MM.1S (cell line): ENCODE data around the gene CLDN34.

ENCODE experiments used
- DNase-seq: peaks from one replicate; pipeline ENCODE4 v3.0.0-alpha.2; 2015
- H2AFZ ChIP-seq: fragments of 300-600 bp; sonication (generic); 2 replicates; pipeline ENCODE4 v1.6.0; 2016; ENCODE audit warnings: antibody characterized with exemption, low read length
- H3F3A ChIP-seq: fragments of 300-600 bp; sonication (generic); 2 replicates; pipeline ENCODE4 v1.6.1; 2016; ENCODE audit warnings: mild to moderate bottlenecking, antibody characterized with exemption, low read length, moderate library complexity, mixed read lengths; ENCODE audit not compliant: insufficient read depth
- H3K27ac ChIP-seq: fragments of 300-600 bp; sonication (generic); 2 replicates; pipeline ENCODE4 v1.5.1; 2016; ENCODE audit warnings: mild to moderate bottlenecking, low read length
- H3K27me3 ChIP-seq: fragments of 300-600 bp; sonication (generic); replicated peaks from 2 replicates; pipeline ENCODE4 v1.6.0; 2016; ENCODE audit warnings: low read length; ENCODE audit not compliant: insufficient read depth
- H3K36me3 ChIP-seq: fragments of 300-600 bp; sonication (generic); replicated peaks from 2 replicates; pipeline ENCODE4 v1.6.1; 2016; ENCODE audit warnings: mild to moderate bottlenecking, low read length, mixed read lengths; ENCODE audit not compliant: insufficient read depth
- H3K4me1 ChIP-seq: fragments of 300-600 bp; sonication (generic); 2 replicates; pipeline ENCODE4 v1.6.1; 2016; ENCODE audit warnings: low read length, mixed read lengths
- H3K4me2 ChIP-seq: fragments of 300-600 bp; sonication (generic); 2 replicates; pipeline ENCODE4 v1.6.0; 2016; ENCODE audit warnings: low read depth, low read length
- H3K4me3 ChIP-seq: fragments of 300-600 bp; sonication (generic); 2 replicates; pipeline ENCODE4 v1.5.1; 2016; ENCODE audit warnings: low read length, mixed read lengths
- H3K79me2 ChIP-seq: fragments of 300-600 bp; sonication (generic); 2 replicates; pipeline ENCODE4 v1.6.1; 2016; ENCODE audit warnings: mixed run types, low read length, mixed read lengths
- H3K9ac ChIP-seq: fragments of 300-600 bp; sonication (generic); 2 replicates; pipeline ENCODE4 v1.6.1; 2016; ENCODE audit warnings: low read length, mixed read lengths
- H3K9me2 ChIP-seq: fragments of 300-600 bp; sonication (generic); replicated peaks from 2 replicates; pipeline ENCODE4 v1.6.1; 2016; ENCODE audit warnings: mild to moderate bottlenecking, low read length, mixed read lengths; ENCODE audit not compliant: insufficient read depth
- H3K9me3 ChIP-seq: fragments of 300-600 bp; sonication (generic); replicated peaks from 2 replicates; pipeline ENCODE4 v1.6.1; 2016; ENCODE audit warnings: mild to moderate bottlenecking, low read length, mixed read lengths; ENCODE audit not compliant: insufficient read depth
- H4K20me1 ChIP-seq: fragments of 300-600 bp; sonication (generic); 2 replicates; pipeline ENCODE4 v1.6.1; 2016; ENCODE audit warnings: mild to moderate bottlenecking, low read length, moderate library complexity, mixed read lengths; ENCODE audit not compliant: insufficient read depth
- EZH2 ChIP-seq: fragments of 300-600 bp; sonication (generic); optimal IDR thresholded peaks from 2 replicates; pipeline ENCODE3; 2017; ENCODE audit warnings: low read depth, mild to moderate bottlenecking, antibody characterized with exemption, low read length, mixed read lengths
- EZH2phosphoT487 ChIP-seq: fragments of 300-600 bp; sonication (generic); IDR thresholded peaks from 2 replicates; pipeline ENCODE4 v1.6.1; 2018; ENCODE audit warnings: antibody characterized with exemption, low read length
- TF ChIP-seq, protein P1 (sequence below): fragments of 300-600 bp; sonication (generic); IDR thresholded peaks from 2 replicates; pipeline ENCODE4 v1.5.1; 2016; ENCODE audit warnings: antibody characterized with exemption, low read length, mixed read lengths

CLDN34 gene

DNA sequence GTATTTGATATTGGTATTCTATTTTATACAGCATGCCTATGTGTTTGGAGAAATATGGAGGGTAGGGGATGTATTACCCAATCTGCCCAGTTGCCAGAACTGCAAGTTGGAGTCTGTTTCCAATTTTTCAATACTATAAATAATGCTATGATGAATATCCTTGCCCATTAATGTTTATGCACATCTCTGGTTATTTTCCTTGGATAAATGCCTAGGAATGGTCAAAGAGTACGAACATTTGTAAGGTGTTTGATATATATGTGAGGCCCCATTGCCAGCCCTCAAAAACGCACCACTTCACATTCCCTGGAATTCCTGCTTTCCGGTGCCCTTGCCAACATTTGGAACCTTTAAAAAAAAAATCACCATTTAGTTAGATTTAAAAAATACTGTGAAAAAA is 34.3 kb downstream of the CLDN34 start:
- H3K4me1 ChIP-seq: peaks cover 21% of the 10 kb centered on the region
- no peaks in the 10 kb centered on the region for H3K27me3 ChIP-seq
- H3K27ac ChIP-seq: no peak overlapping the region
- no peak for DNase-seq
- H3K9me2 ChIP-seq: no peaks in the 10 kb centered on the region
- no peaks in the 10 kb centered on the region for H3K79me2 ChIP-seq
- TF ChIP-seq EZH2phosphoT487 (no peak), EZH2 (no peak)
- TF ChIP-seq, protein P1, sequence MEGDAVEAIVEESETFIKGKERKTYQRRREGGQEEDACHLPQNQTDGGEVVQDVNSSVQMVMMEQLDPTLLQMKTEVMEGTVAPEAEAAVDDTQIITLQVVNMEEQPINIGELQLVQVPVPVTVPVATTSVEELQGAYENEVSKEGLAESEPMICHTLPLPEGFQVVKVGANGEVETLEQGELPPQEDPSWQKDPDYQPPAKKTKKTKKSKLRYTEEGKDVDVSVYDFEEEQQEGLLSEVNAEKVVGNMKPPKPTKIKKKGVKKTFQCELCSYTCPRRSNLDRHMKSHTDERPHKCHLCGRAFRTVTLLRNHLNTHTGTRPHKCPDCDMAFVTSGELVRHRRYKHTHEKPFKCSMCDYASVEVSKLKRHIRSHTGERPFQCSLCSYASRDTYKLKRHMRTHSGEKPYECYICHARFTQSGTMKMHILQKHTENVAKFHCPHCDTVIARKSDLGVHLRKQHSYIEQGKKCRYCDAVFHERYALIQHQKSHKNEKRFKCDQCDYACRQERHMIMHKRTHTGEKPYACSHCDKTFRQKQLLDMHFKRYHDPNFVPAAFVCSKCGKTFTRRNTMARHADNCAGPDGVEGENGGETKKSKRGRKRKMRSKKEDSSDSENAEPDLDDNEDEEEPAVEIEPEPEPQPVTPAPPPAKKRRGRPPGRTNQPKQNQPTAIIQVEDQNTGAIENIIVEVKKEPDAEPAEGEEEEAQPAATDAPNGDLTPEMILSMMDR: no peak
- H4K20me1 ChIP-seq: no peaks in the 10 kb centered on the region
- no peak overlapping the region for H3K9ac ChIP-seq
- no peak overlapping the region for H3K4me2 ChIP-seq
- H3K36me3 ChIP-seq: no peaks in the 10 kb centered on the region
- H3K4me3 ChIP-seq: no peak overlapping the region
- no peaks in the 10 kb centered on the region; the same call in 1 of the 2 replicates for H3F3A ChIP-seq
- H2AFZ ChIP-seq: no peak overlapping the region
- no peaks in the 10 kb centered on the region for H3K9me3 ChIP-seq

DNA sequence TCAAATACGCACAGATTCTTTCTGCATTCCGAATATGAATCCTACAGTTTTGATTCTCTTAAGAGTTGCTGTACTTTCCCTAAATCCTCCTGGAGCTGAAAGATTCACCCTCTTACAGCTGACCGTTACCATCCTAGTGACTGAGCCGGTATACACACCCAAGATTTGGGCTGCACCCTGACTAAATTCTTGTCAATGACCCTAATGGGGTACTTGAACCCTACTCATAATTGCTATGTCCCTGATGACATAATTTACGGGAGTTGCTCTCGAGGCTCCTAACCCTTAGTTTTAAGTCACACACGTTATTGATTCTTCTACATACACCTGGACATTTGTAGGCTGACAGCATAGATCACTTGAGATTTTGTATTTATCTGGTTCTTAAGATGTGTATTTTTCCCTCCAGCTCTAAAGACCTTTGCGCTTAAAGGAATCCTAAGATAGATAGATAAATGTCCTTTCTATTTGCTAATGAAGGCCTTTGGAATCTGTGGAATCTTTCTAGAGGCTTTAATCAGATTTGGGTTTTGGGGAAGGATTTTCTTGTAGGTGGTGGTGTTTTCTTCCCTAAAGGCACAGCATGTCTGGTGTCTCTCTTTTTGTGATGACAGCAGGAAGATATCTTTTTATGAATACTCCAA is 37.8 kb downstream of the CLDN34 start:
- no peak for DNase-seq
- Histone ChIP-seq H4K20me1 (no peaks in the 10 kb centered on the region), H3K9ac (no peak overlapping the region), H3K36me3 (no peaks in the 10 kb centered on the region), H3F3A (no peaks in the 10 kb centered on the region; the same call in 1 of the 2 replicates), H3K9me2 (no peaks in the 10 kb centered on the region), H3K4me3 (no peak overlapping the region), H3K27ac (no peak overlapping the region), H3K27me3 (no peaks in the 10 kb centered on the region), H3K79me2 (no peaks in the 10 kb centered on the region), H3K9me3 (no peaks in the 10 kb centered on the region), H3K4me1 (peaks cover 6% of the 10 kb centered on the region; the same call in 1 of the 2 replicates), H2AFZ (no peak overlapping the region), H3K4me2 (no peak overlapping the region)
- TF ChIP-seq, protein P1: no peak
- TF ChIP-seq EZH2phosphoT487 (no peak), EZH2 (no peak)

DNA sequence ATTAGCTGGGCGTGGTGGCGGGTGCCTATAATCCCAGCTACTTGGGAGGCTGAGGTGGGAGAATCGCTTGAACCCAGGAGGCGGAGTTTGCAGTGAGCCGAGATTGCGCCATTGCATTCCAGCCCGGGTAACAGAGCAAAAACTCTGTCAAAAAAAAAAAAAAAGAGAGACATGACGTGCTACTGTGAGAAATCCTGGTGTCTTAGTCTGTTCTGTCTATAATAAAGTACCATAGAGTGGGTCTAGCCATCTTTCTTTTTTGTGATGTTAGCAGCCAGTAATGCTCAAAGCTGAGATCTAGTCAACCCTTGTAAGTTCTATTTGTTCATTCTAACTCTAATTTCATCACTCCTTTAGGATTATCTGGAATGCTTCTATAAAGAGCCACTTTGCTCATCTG is 38.9 kb downstream of the CLDN34 start:
- Histone ChIP-seq H3K4me3 (no peak overlapping the region), H3K27ac (no peak overlapping the region), H3K4me1 (peaks cover 6% of the 10 kb centered on the region; the same call in 1 of the 2 replicates), H3K36me3 (no peaks in the 10 kb centered on the region), H3K9me3 (no peaks in the 10 kb centered on the region), H3F3A (no peaks in the 10 kb centered on the region; the same call in 1 of the 2 replicates), H3K9me2 (no peaks in the 10 kb centered on the region), H3K79me2 (no peaks in the 10 kb centered on the region), H4K20me1 (no peaks in the 10 kb centered on the region), H3K27me3 (no peaks in the 10 kb centered on the region), H3K9ac (no peak overlapping the region), H2AFZ (no peak overlapping the region), H3K4me2 (no peak overlapping the region)
- TF ChIP-seq EZH2: no peak
- TF ChIP-seq, protein P1: no peak
- no peak for TF ChIP-seq EZH2phosphoT487
- DNase-seq: no peak
